ENCODE results near the gene SYNDIG1L.
A peak's percentile ranks its signal among the peaks of the same experiment; 100 is the strongest.

Gene SYNDIG1L

DNA sequence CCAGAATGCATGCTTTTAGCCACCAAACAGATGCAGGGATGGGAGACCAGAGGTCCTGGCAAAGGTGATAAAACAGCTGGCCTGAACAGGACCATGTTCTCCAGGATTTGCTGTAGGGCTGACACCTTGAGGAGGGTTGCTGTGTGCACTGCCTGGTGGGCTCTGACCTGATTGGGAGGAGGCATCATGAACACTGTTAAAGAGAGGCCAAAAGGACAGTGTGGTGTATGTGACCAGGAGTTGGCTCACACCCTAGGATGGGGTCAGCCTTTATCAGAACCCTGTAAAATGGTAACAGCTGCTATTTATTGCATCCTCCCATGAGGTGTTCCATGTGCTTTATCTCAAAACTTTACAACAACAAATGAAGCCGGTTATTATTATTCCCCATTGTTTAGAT lies 8.8 kb downstream of the SYNDIG1L start:
- no peaks in the 10 kb centered on the region for H3K36me3 Mint-ChIP-seq (ENCODE audit: low read depth)
- H3K4me1 Mint-ChIP-seq (ENCODE audit: low read depth): no peaks in the 10 kb centered on the region
- no peak overlapping the region for H3K27ac Mint-ChIP-seq
- H3K4me3 Mint-ChIP-seq: no peak overlapping the region
- peaks cover 13% of the 10 kb centered on the region for H3K27me3 Mint-ChIP-seq
- H3K9me3 Mint-ChIP-seq: no peaks in the 10 kb centered on the region

DNA sequence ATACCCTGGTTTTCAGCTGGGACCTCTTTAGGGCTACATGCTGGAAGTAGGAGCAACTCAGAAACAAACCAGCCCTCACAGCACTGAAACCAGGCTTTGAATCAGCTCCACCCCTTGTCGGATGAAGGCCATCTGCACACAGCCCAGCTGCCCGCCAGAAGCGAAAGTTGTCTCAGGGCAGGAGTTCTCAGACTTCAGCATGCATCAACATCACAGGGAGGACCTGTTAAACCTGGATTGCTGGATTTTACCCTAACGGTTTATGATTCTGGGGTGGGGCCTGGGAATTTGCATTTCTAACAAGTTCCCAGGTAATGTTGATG lies 10.9 kb downstream of the SYNDIG1L start:
- Mint-ChIP-seq H3K27me3 (no peaks in the 10 kb centered on the region), H3K4me1 (ENCODE audit: low read depth) (no peaks in the 10 kb centered on the region), H3K36me3 (ENCODE audit: low read depth) (no peaks in the 10 kb centered on the region), H3K27ac (no peak overlapping the region), H3K4me3 (no peak overlapping the region), H3K9me3 (no peaks in the 10 kb centered on the region)

DNA sequence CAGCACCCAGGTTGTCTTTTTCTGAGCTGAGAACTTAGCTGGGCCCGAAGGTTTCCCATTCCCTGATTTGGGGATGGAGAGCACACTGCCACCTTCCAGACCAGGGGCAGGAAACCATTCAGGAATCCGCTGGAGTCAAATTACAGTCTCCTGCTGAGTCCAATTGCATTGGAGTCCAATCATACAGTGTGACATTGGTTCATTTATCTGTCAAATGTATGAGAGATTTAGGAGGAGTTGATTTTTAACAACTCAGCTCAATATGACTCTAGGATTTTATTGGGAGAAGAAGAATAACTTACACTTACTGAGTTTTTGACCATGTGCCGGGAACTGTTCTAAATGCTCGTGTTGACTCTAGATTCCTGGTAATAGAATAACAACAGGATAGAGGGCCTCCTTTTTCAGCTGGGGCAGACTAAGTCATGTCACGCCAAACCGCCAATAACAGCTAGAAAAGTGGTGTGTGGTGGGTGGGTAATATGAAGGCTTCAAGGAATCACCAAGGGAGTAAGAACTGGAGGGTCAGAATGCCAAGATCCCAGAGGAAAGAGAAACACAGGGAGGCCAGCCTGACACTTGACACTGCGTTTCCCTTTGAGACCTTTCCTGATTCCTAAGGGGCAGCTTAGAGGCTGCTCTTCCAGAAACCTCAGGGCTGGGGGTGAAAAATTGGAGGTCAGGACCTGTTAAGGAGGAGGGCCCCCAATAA lies 11.5 kb downstream of the SYNDIG1L start:
- Mint-ChIP-seq H3K27me3 (no peaks in the 10 kb centered on the region), H3K4me3 (no peak overlapping the region), H3K9me3 (no peaks in the 10 kb centered on the region), H3K27ac (no peak overlapping the region), H3K36me3 (ENCODE audit: low read depth) (no peaks in the 10 kb centered on the region), H3K4me1 (ENCODE audit: low read depth) (no peaks in the 10 kb centered on the region)

DNA sequence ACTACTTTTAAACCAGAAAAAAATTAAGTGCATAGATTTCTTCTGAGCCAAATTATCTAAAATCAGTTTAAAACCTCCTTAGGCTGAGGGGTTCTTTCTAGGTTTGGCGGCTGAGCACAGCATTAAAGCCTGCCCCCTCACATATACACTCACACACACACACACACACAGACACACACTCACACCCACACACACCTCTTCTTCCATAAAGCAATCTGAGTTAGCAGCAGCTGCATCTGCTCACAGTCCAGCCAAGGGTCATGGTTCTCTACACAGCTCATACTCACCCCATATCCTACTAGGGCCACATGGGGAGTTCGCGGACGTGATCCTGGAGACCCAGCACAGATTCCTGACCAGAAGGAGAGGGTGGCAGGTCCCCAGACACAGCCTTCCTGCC lies 12.4 kb downstream of the SYNDIG1L start:
- no peak overlapping the region for H3K4me3 Mint-ChIP-seq
- no peaks in the 10 kb centered on the region for H3K9me3 Mint-ChIP-seq
- H3K36me3 Mint-ChIP-seq (ENCODE audit: low read depth): no peaks in the 10 kb centered on the region
- H3K27ac Mint-ChIP-seq: no peak overlapping the region
- no peaks in the 10 kb centered on the region for H3K27me3 Mint-ChIP-seq
- no peaks in the 10 kb centered on the region for H3K4me1 Mint-ChIP-seq (ENCODE audit: low read depth)

DNA sequence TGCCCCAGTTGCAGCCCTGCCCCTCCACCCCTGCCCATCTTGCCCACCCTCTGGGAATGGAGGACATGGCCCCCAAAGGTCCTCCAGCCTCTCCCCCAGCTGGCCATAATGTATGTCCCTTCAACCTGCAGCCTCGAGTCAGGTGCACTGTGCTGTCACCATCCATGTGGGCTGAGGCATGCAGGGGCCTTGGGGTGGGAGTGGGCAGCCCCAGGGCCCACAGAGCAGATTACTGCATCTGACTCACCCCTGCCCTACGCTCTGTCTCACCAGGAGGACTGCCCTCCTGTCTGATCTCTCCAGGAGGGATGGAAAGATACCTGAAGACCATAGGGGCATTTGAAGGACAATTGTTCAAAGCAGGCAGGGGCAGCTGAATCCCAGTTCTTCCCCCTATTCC lies 13.3 kb downstream of the SYNDIG1L start:
- H3K4me1 Mint-ChIP-seq (ENCODE audit: low read depth): no peaks in the 10 kb centered on the region
- H3K4me3 Mint-ChIP-seq: no peak overlapping the region
- H3K27me3 Mint-ChIP-seq: no peaks in the 10 kb centered on the region
- no peaks in the 10 kb centered on the region for H3K36me3 Mint-ChIP-seq (ENCODE audit: low read depth)
- no peak overlapping the region for H3K27ac Mint-ChIP-seq
- no peaks in the 10 kb centered on the region for H3K9me3 Mint-ChIP-seq

DNA sequence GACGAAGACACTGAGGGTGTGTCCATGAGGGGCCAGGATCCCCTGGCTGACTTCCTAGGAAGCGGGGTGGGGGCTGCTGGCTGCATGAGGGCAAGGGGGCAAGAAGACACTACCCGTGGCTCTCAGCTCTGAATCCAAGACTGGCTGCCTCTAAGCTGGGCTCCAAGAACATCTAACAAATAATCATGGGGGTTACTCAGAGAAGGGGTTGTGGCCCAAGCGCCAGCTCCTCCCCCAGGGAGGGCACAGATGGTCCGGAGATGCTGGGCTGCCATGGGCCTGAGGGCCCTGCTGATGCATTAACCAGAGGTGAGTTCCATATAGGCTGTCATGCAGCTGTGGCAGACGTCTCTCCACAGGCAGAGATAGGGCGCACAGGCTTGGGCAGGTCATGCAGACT lies 14.3 kb downstream of the SYNDIG1L start:
- H3K9me3 Mint-ChIP-seq: no peaks in the 10 kb centered on the region
- H3K27me3 Mint-ChIP-seq: no peaks in the 10 kb centered on the region

DNA sequence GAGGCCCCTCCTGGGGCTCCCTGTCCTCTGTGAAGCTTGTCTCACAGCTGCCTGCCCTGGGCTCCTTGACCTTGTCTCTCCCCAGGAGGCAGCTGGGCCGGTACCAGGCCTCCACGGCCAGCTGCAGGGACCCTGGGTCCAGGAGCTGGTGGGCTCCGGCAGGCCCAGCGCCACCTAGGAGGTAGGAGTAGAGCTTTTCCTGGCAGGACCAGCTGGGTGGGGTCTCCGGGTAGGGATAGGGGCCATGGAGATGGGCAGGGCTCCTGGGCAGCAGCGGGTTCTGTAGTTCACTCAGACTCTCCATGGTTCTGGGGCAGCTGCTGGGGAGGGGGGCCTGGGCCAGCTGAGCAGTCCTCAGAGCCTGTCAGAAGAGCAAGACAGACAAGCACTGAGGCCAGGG lies 16.6 kb downstream of the SYNDIG1L start:
- no peak overlapping the region for H3K27ac Mint-ChIP-seq
- H3K9me3 Mint-ChIP-seq: no peaks in the 10 kb centered on the region
- no peaks in the 10 kb centered on the region for H3K36me3 Mint-ChIP-seq (ENCODE audit: low read depth)
- no peaks in the 10 kb centered on the region for H3K27me3 Mint-ChIP-seq
- no peak overlapping the region for H3K4me3 Mint-ChIP-seq
- H3K4me1 Mint-ChIP-seq (ENCODE audit: low read depth): no peaks in the 10 kb centered on the region

More for the DNA sequence above, 14.3 kb downstream of the SYNDIG1L start:
- no peak overlapping the region for H3K27ac Mint-ChIP-seq
- H3K36me3 Mint-ChIP-seq (ENCODE audit: low read depth): no peaks in the 10 kb centered on the region
- no peak overlapping the region for H3K4me3 Mint-ChIP-seq
- H3K4me1 Mint-ChIP-seq (ENCODE audit: low read depth): no peaks in the 10 kb centered on the region

DNA sequence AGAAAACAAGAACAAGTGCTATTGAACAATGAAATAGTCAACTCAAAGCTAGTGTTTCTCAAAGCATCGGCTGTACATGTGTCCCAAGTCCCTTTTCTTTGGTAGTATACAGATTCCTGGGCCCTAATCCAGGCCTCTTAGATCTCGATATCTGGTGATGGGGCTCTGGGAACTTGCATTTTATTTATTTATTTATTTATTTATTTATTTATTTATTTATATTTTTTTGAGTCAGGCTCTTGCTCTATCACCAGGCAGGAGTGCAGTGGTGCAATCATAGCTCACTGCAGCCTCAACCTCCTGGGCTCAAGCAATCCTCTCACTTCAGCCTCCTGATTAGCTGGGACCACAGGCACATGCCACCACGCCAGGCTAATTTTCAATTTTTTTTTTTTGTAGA lies 17.1 kb downstream of the SYNDIG1L start:
- no peaks in the 10 kb centered on the region for H3K36me3 Mint-ChIP-seq (ENCODE audit: low read depth)
- no peaks in the 10 kb centered on the region for H3K9me3 Mint-ChIP-seq
- H3K27ac Mint-ChIP-seq: no peak overlapping the region
- H3K4me3 Mint-ChIP-seq: no peak overlapping the region
- H3K4me1 Mint-ChIP-seq (ENCODE audit: low read depth): no peaks in the 10 kb centered on the region
- no peaks in the 10 kb centered on the region for H3K27me3 Mint-ChIP-seq

DNA sequence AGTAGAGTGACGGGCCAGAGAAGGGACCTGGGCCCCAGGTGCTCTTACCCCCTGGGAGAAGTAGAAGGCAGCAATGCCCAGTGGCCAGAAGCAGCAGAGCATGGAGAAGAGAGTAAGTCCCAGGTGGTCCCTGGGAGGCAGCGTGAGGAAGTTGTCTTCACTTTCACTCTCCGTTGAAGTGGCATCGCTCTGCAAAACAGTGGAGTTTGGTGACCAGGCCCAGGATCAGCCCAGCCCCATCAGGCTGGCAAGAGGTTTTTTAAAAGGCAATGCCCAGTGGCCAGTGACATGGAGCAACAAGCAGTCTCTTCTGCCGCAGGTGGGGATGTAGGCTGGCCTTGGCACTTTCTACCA lies 18.2 kb downstream of the SYNDIG1L start:
- Mint-ChIP-seq H3K9me3 (no peaks in the 10 kb centered on the region), H3K36me3 (ENCODE audit: low read depth) (no peaks in the 10 kb centered on the region), H3K4me1 (ENCODE audit: low read depth) (peaks cover 2% of the 10 kb centered on the region), H3K27me3 (no peaks in the 10 kb centered on the region), H3K4me3 (no peak overlapping the region), H3K27ac (no peak overlapping the region)

DNA sequence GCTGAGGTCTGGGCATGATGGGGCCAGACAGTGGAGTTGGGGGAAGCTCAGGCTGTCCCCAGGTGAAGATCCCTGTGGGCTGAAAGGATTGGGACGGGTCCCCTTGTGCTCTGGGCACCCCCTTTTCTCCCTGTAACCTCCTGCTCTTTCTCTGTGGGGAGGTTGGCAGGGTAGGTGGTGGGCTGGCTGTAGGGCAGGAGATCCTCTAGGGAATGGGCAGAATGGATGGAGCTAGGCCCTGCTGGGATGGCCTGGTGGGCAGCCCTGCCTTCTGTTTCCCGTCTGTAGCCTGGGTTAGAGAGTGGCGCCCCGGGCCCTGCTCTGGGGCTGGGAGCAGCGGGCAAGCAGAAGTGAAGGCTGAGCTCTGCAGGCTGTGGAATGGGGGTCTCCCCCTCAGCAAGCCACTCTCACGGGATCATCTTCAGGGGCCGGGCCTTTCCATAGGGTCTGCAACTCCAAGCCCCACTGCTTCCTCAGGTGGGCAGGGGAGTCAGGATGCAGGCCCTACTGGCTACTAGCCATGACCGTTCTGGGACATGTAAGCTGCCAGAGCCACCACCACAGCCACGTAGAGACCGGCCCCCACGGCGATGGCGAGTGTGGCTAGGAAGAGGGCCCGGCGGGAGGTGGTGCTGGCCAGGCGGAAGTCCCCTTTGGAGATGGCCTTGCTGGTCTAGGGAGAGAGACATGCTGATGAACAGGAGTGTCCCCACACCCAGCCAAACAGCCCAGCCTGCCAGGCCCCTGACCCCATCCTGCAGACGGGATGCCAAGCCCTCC lies 18.8 kb downstream of the SYNDIG1L start:
- Mint-ChIP-seq H3K9me3 (no peaks in the 10 kb centered on the region), H3K4me3 (no peak overlapping the region), H3K36me3 (ENCODE audit: low read depth) (no peaks in the 10 kb centered on the region), H3K27me3 (no peaks in the 10 kb centered on the region), H3K4me1 (ENCODE audit: low read depth) (peaks cover 6% of the 10 kb centered on the region), H3K27ac (no peak overlapping the region)

DNA sequence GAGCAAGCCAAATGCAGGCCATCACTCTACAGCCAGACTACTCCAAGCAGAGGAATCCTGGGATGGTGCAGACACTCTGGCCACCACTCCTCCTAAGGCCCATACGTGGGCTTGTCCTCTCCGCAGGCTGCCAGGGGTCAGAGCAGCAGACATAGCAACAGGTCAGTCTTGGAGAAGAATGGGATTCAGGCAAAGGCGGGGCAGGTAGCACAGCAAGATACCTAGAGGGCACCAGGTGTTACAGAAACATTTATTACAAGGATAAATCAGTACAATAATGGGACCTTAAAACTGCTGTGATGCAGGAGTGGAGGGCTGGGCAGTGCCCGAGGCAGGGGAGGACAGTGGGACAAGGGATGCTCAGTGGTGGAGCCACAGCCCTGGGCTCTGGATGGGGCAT lies 20.3 kb downstream of the SYNDIG1L start:
- H3K27me3 Mint-ChIP-seq: no peaks in the 10 kb centered on the region
- no peak overlapping the region for H3K4me3 Mint-ChIP-seq
- H3K27ac Mint-ChIP-seq: no peak overlapping the region
- H3K36me3 Mint-ChIP-seq (ENCODE audit: low read depth): no peaks in the 10 kb centered on the region
- H3K9me3 Mint-ChIP-seq: no peaks in the 10 kb centered on the region
- H3K4me1 Mint-ChIP-seq (ENCODE audit: low read depth): peaks cover 22% of the 10 kb centered on the region

DNA sequence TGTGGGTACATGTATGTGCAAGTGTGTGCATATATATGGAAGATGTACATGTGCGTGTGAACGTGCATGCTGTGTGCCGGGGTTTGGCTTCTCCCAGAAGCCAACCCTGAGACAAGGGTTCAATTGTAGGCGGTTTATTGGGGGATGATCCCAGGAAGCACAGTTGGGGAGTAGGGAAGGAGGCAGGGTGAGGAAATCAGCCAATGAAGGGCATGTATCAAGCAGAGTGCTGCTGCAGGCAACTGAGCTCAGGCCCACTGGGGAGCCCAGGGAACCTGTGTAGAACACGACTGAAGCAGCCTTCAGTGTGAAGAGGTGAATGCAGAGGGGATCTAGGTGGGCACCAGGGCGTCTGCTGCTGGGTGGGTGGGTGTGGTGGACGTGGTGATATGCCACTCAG lies 21.6 kb downstream of the SYNDIG1L start:
- Mint-ChIP-seq H3K4me1 (ENCODE audit: low read depth) (peaks cover 29% of the 10 kb centered on the region), H3K27ac (no peak overlapping the region), H3K4me3 (no peak overlapping the region), H3K36me3 (ENCODE audit: low read depth) (no peaks in the 10 kb centered on the region), H3K9me3 (no peaks in the 10 kb centered on the region), H3K27me3 (no peaks in the 10 kb centered on the region)

DNA sequence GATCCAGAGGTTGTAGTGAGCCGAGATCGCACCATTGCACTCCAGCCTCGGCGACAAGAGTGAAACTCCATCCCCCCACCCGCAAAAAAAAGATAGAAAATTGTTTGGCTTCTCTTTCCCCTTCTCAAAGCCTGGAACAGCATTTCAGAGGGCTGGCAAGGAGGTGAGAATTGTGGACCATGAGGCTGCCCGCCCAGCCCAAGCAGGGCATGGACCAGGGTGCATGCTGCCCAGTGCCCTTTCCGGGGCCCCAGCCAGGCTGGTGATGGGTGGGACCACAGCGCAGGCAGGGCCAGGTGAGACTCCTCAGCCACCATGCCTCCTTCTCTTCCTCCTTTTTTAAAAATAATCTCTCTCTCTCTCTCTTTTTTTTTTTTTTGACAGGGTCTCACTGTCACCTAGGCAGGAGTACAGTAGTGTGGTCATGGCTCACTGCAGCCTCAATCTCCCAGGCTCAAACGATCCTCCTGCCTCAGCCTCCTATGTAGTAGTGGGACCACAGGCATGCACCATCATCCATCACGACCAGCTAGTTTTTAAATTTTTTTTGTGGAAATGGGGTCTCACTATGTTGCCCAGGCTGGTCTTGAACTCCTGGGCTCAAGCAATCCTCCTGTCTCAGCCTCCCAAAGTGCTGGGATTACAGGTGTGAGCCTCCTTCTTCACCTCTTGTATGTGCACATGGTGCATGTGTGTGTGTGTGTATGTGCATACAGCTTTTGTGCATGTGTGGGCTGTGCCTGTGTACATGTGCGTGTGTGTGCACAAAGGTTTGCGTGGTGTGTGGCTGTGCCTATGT lies 22.2 kb downstream of the SYNDIG1L start:
- H3K9me3 Mint-ChIP-seq: no peaks in the 10 kb centered on the region
- H3K4me1 Mint-ChIP-seq (ENCODE audit: low read depth): peaks cover 29% of the 10 kb centered on the region
- H3K4me3 Mint-ChIP-seq: no peak overlapping the region
- no peaks in the 10 kb centered on the region for H3K27me3 Mint-ChIP-seq
- no peaks in the 10 kb centered on the region for H3K36me3 Mint-ChIP-seq (ENCODE audit: low read depth)
- H3K27ac Mint-ChIP-seq: no peak overlapping the region

DNA sequence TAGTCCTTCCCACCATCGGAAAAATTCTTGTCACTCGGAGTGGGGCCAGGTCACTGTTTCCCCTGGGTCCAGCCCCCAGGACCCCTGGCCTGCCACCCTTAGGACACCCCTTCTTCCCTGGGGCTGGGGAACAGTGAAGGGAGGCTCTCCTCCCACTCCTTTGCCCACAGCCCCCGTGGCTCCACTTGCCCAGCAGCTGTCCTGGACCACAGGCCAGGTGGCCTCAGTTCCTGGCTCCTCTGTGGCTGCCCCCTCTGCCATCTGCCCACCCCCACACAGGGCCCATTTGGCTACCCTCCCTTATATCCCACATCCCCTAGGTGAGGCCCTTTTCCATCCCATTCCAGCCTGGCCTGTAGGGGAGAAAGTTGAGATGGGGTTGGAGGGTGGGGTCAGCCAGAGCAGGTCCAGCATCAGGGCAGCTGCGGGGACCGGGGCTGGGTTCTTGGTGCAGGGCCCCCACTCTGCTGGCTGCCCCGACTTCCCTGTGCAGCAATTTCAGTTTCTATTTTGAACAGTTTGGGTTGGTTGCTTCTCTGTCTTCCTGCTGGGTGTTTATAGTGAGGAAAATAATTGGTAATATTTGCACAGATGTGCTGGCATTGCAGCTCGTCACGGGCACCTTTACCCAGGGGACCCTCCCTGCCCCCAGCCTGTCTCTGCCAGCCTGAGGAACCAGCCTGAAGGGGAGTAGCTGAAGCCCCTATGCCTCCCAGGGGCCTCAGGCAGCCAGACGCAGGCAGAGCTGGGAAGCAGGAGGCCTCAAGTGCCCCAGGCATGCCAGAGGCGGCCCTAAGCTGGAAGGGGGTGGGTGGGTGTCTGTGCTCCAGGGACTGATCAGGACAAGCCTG lies 23.4 kb downstream of the SYNDIG1L start:
- Mint-ChIP-seq H3K27me3 (no peaks in the 10 kb centered on the region), H3K27ac (no peak overlapping the region), H3K4me3 (peak overlapping the region; percentile 37), H3K9me3 (no peaks in the 10 kb centered on the region), H3K4me1 (ENCODE audit: low read depth) (peaks cover 29% of the 10 kb centered on the region), H3K36me3 (ENCODE audit: low read depth) (no peaks in the 10 kb centered on the region)
